ENCODE measurements around the gene MRPL54.

Gene MRPL54

GRCh38 chr19:3732108-3732507 is 30.4 kb upstream of the MRPL54 start:
- no peaks in the 10 kb centered on the region for H3K27me3 ChIP-seq (ENCODE audit: low read depth, low read length)

GRCh38 chr19:3733549-3734309 is 28.8 kb upstream of the MRPL54 start:
- no peak for TF ChIP-seq EZH2phosphoT487 (IDR thresholded peaks at IDR 0.05; ENCODE audit: low read depth)
- no peak for TF ChIP-seq CTCF (IDR thresholded peaks at IDR 0.05; ENCODE audit: low read depth, low read length)
- H3K9ac ChIP-seq (ENCODE audit: low read length) = no peak overlapping the region
- H3K79me2 ChIP-seq (ENCODE audit: low read length) = no peaks in the 10 kb centered on the region

More at GRCh38 chr19:3732108-3732507, 30.4 kb upstream of the MRPL54 start:
- H3K4me2 ChIP-seq (ENCODE audit: low read length) = no peak overlapping the region
- H3K27ac ChIP-seq (ENCODE audit: low read length) = no peak overlapping the region
- H3K79me2 ChIP-seq (ENCODE audit: low read length) = no peaks in the 10 kb centered on the region
- no peak overlapping the region for H3K9ac ChIP-seq (ENCODE audit: low read length)
- no peak overlapping the region for H2AFZ ChIP-seq (ENCODE audit: low read depth, low read length)
- H3K36me3 ChIP-seq (replicated peaks; ENCODE audit: low read depth, low read length) = no peaks in the 10 kb centered on the region
- H4K20me1 ChIP-seq (ENCODE audit: insufficient read depth, low read length) = no peaks in the 10 kb centered on the region
- no peaks in the 10 kb centered on the region for H3K9me3 ChIP-seq (ENCODE audit: insufficient read depth, low read length)
- no peak overlapping the region for H3K4me3 ChIP-seq (ENCODE audit: low read length)
- TF ChIP-seq EZH2phosphoT487 (IDR thresholded peaks at IDR 0.05; ENCODE audit: low read depth) = no peak
- TF ChIP-seq CTCF (IDR thresholded peaks at IDR 0.05; ENCODE audit: low read depth, low read length) = no peak
- no peaks in the 10 kb centered on the region for H3K4me1 ChIP-seq (ENCODE audit: low read length)

GRCh38 chr19:3734310-3734600 is 28.2 kb upstream of the MRPL54 start:
- no peaks in the 10 kb centered on the region for H3K79me2 ChIP-seq (ENCODE audit: low read length)
- H3K4me3 ChIP-seq (ENCODE audit: low read length) = no peak overlapping the region
- H3K9ac ChIP-seq (ENCODE audit: low read length) = no peak overlapping the region
- no peaks in the 10 kb centered on the region for H3K27me3 ChIP-seq (ENCODE audit: low read depth, low read length)
- H3K36me3 ChIP-seq (replicated peaks; ENCODE audit: low read depth, low read length) = no peaks in the 10 kb centered on the region
- no peaks in the 10 kb centered on the region for H4K20me1 ChIP-seq (ENCODE audit: insufficient read depth, low read length)
- no peak overlapping the region for H3K4me2 ChIP-seq (ENCODE audit: low read length)
- H3K27ac ChIP-seq (ENCODE audit: low read length) = no peak overlapping the region
- H3K4me1 ChIP-seq (ENCODE audit: low read length) = no peaks in the 10 kb centered on the region
- no peak overlapping the region for H2AFZ ChIP-seq (ENCODE audit: low read depth, low read length)
- TF ChIP-seq EZH2phosphoT487 (IDR thresholded peaks at IDR 0.05; ENCODE audit: low read depth) = no peak
- no peak for TF ChIP-seq CTCF (IDR thresholded peaks at IDR 0.05; ENCODE audit: low read depth, low read length)
- no peaks in the 10 kb centered on the region for H3K9me3 ChIP-seq (ENCODE audit: insufficient read depth, low read length)

More at GRCh38 chr19:3733549-3734309, 28.8 kb upstream of the MRPL54 start:
- Histone ChIP-seq H3K27ac (ENCODE audit: low read length) (no peak overlapping the region), H3K9me3 (ENCODE audit: insufficient read depth, low read length) (no peaks in the 10 kb centered on the region), H2AFZ (ENCODE audit: low read depth, low read length) (no peak overlapping the region), H3K4me2 (ENCODE audit: low read length) (no peak overlapping the region), H3K4me1 (ENCODE audit: low read length) (no peaks in the 10 kb centered on the region), H4K20me1 (ENCODE audit: insufficient read depth, low read length) (no peaks in the 10 kb centered on the region), H3K27me3 (ENCODE audit: low read depth, low read length) (no peaks in the 10 kb centered on the region), H3K4me3 (ENCODE audit: low read length) (no peak overlapping the region), H3K36me3 (replicated peaks; ENCODE audit: low read depth, low read length) (no peaks in the 10 kb centered on the region)

DNA sequence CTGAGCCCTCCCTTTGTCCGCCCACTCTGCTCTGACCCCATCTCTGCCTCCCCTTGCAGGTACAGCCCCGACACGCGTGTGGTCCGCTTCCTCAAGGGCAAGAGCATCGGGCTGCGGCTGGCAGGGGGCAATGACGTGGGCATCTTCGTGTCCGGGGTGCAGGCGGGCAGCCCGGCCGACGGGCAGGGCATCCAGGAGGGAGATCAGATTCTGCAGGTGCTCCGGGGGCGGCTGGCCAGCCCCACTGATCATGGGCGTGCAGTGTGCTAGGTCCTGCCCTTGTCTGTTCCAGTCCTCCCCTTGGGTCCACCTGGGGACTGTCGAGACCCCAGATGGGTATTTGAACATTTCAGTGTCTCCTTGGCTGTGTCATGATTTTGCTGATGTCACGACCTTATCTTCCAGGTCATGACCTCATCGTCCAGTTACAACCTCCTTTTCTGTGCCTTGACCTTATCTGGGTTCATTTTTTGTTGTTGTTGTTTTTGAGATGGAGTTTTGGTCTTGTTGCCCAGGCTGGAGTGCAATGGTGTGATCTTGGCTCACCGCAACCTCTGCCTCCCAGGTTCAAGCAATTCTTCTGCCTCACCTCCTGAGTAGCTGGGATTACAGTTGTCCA is 26.3 kb upstream of the MRPL54 start:
- no peak overlapping the region for H3K27ac ChIP-seq (ENCODE audit: low read length)
- H3K36me3 ChIP-seq (replicated peaks; ENCODE audit: low read depth, low read length) = no peaks in the 10 kb centered on the region
- no peaks in the 10 kb centered on the region for H3K27me3 ChIP-seq (ENCODE audit: low read depth, low read length)
- no peak overlapping the region for H3K9ac ChIP-seq (ENCODE audit: low read length)
- H3K9me3 ChIP-seq (ENCODE audit: insufficient read depth, low read length) = no peaks in the 10 kb centered on the region
- no peaks in the 10 kb centered on the region for H3K79me2 ChIP-seq (ENCODE audit: low read length)
- H3K4me2 ChIP-seq (ENCODE audit: low read length) = no peak overlapping the region
- no peak overlapping the region for H2AFZ ChIP-seq (ENCODE audit: low read depth, low read length)
- no peak overlapping the region for H3K4me3 ChIP-seq (ENCODE audit: low read length)
- TF ChIP-seq CTCF (IDR thresholded peaks at IDR 0.05; ENCODE audit: low read depth, low read length) (no peak), EZH2phosphoT487 (IDR thresholded peaks at IDR 0.05; ENCODE audit: low read depth) (no peak)
- no peaks in the 10 kb centered on the region for H4K20me1 ChIP-seq (ENCODE audit: insufficient read depth, low read length)
- no peaks in the 10 kb centered on the region for H3K4me1 ChIP-seq (ENCODE audit: low read length)
